IPS DF 4.7 (cell line): ENCODE results near the gene ALK.

Experiments
- DNase-seq: peaks from one replicate; pipeline ENCODE4 v3.0.0-alpha.2; 2013; ENCODE audit warnings: low spot score; ENCODE audit errors: extremely low read depth

ALK gene

GRCh38 chr2:29921560-29921915 lies at the start of gene ALK:
TSS of gene ALK (minus strand) at chr2:29921586. CDS start at chr2:29920659, 927 bp downstream.
- no peak for DNase-seq

GRCh38 chr2:29966266-29966665 lies 44.9 kb upstream of the ALK start:
- DNase-seq: no peak

- no peak for DNase-seq
Observed at GRCh38 chr2:29963972-29964570, 42.7 kb upstream of the ALK start.

GRCh38 chr2:29962922-29963321 lies 41.5 kb upstream of the ALK start:
- no peak for DNase-seq

GRCh38 chr2:29954316-29954715 lies 32.9 kb upstream of the ALK start:
- no peak for DNase-seq

GRCh38 chr2:29952973-29953372 lies 31.6 kb upstream of the ALK start:
- DNase-seq: no peak

GRCh38 chr2:29951576-29951975 lies 30.2 kb upstream of the ALK start:
- no peak for DNase-seq

- no peak for DNase-seq
Observed at GRCh38 chr2:29950481-29950880, 29.1 kb upstream of the ALK start.

GRCh38 chr2:29949042-29949441 lies 27.7 kb upstream of the ALK start:
- DNase-seq: no peak

GRCh38 chr2:29946505-29946904 lies 25.1 kb upstream of the ALK start:
- no peak for DNase-seq

- no peak for DNase-seq
Observed at GRCh38 chr2:29942711-29943110, 21.3 kb upstream of the ALK start.

- no peak for DNase-seq
Observed at GRCh38 chr2:29940706-29941105, 19.3 kb upstream of the ALK start.

GRCh38 chr2:29936020-29936419 lies 14.6 kb upstream of the ALK start:
- no peak for DNase-seq

GRCh38 chr2:29931818-29932217 lies 10.4 kb upstream of the ALK start:
- DNase-seq: no peak

GRCh38 chr2:29923110-29923721 lies 1.8 kb upstream of the ALK start:
- no peak for DNase-seq

- no peak for DNase-seq
Observed at GRCh38 chr2:29922605-29923004, 1.2 kb upstream of the ALK start.

GRCh38 chr2:29920631-29921559 lies 491 bp downstream of the ALK start:
- DNase-seq: no peak

- DNase-seq: no peak
Observed at GRCh38 chr2:29920130-29920577, 1.2 kb downstream of the ALK start.

GRCh38 chr2:29918941-29919340 lies 2.4 kb downstream of the ALK start:
- no peak for DNase-seq

- DNase-seq: no peak
Observed at GRCh38 chr2:29917781-29918180, 3.6 kb downstream of the ALK start.

- no peak for DNase-seq
Observed at GRCh38 chr2:29916571-29916970, 4.8 kb downstream of the ALK start.

- no peak for DNase-seq
Observed at GRCh38 chr2:29910960-29911359, 10.4 kb downstream of the ALK start.
